Activated CD4-positive, alpha-beta memory T cell treated with anti-CD3 and anti-CD28 coated beads, Interleukin-2, amount 10 ng/mL, durations not matched to agents 7 days and 5 days (primary cell): ENCODE measurements around the gene EPS8L1. TPM values are rescaled to one million over a fixed set of nuclear protein-coding genes. Genes with fewer than 3 reads are reported as not detected.

Experiments
- CTCF ChIA-PET: fragments of 350-600 bp; sonication (Branson Sonifier 250); formaldehyde crosslinking; loops from one replicate; lab custom pipeline; 2021; ENCODE audit warnings: antibody characterized with exemption, inconsistent platforms; lab: Charles Lee
- POLR2A ChIA-PET: fragments of 350-600 bp; sonication (Branson Sonifier 250); formaldehyde crosslinking; loops from one replicate; lab custom pipeline; 2021; ENCODE audit warnings: antibody characterized with exemption; lab: Charles Lee
- DNase-seq: peaks from one replicate; pipeline ENCODE4 v3.0.0-alpha.2; 2020
- H3K27ac Mint-ChIP-seq: one replicate; pipeline ENCODE4 v1.8.0; 2021; ENCODE audit warnings: mild to moderate bottlenecking, mixed read lengths
- H3K27me3 Mint-ChIP-seq: one replicate; pipeline ENCODE4 v1.8.0; 2021; ENCODE audit warnings: mixed read lengths
- H3K36me3 Mint-ChIP-seq: one replicate; pipeline ENCODE4 v1.8.0; 2021; ENCODE audit warnings: low read depth, mixed read lengths
- H3K4me1 Mint-ChIP-seq: one replicate; pipeline ENCODE4 v1.8.0; 2021; ENCODE audit warnings: mixed read lengths
- H3K4me3 Mint-ChIP-seq: one replicate; pipeline ENCODE4 v1.8.0; 2021; ENCODE audit warnings: mild to moderate bottlenecking, mixed read lengths
- H3K9me3 Mint-ChIP-seq: one replicate; pipeline ENCODE4 v1.8.0; 2021; ENCODE audit warnings: mixed read lengths
- total RNA-seq, 2 experiments: library from RNA; stranded (reverse); gene quantifications; one replicate each; pipeline ENCODE4 v1.2.3, GENCODE V29; 2021

The EPS8L1 gene
- total RNA-seq, 2 experiments from 2014 or later, result 6.9 to 7.6 TPM

DNA sequence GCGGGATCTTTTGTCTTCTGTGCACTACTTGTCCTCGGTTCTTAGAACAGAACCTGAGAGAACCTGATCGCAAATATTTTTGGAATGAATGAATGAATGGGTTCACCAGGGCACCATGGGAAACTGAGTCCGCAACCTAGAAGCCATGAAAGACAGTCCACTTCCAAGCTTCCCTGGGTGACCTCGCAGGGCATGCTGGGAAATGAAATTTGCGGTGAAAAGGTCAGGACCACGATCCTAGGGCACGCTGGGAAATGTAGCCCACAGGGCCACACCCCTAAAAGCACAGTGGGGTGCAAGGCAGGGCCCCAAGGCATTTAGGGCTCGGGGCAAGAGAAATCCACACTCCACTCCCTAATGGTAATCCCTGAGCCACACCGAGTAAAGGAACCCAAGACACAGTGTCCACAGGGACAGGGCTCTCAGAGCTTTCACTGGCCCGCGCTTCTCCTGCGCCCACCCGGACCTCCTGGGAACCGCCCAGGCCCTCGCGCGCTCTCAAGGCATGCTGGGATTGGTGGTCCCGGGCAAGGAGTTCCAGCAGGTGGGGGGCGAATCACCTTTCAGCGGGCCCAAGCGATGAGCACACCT, 42.8 kb downstream of the EPS8L1 start:
- H3K36me3 Mint-ChIP-seq, result peaks cover 11% of the 10 kb centered on the region
- peak overlapping the region; percentile 83 for H3K27ac Mint-ChIP-seq
- peaks cover 15% of the 10 kb centered on the region for H3K27me3 Mint-ChIP-seq
- peak overlapping the region; percentile 91 for H3K4me3 Mint-ChIP-seq
- ChIA-PET CTCF (interaction anchor here (0.9 to 2.0 kb wide), 4 partner anchors 53 to 349 kb away, joined by 3 to 5 read pairs (median 4); partner anchors contain the start of gene KMT5C), POLR2A (interaction anchor here (0.9 to 3.1 kb wide), 11 partner anchors 12 to 369 kb away, joined by 3 to 15 read pairs (median 5); partner anchors contain the start of genes HSPBP1, RDH13, SSC5D and TMEM238)
- H3K9me3 Mint-ChIP-seq, result no peaks in the 10 kb centered on the region
- peaks cover 46% of the 10 kb centered on the region for H3K4me1 Mint-ChIP-seq
- peak; percentile 51 for DNase-seq

DNA sequence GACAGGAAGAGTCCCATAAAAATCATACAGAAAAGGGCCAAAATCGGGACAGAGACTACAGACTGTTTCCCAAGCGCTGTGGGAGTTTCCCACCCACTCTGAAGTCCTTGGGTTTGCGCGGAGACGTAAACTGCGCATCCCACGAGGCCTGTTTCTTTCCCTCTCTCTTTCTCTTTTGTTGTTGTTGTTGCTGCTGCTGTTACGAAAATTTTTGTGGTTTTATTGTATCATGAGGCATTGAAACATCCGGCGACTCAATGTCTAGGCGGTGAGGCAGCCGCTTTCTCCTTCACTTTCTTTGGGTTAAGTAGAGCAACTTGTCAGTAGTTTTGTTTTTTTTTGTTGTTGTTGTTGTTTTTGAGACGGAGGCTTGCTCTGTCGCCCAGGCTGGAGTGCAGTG, 43.4 kb downstream of the EPS8L1 start:
- POLR2A ChIA-PET, result interaction anchor here (1.2 to 3.1 kb wide), 5 partner anchors 39 to 357 kb away, joined by 4 to 15 read pairs (median 8); partner anchors contain the start of genes RDH13, TMEM238 and ZNF628
- Mint-ChIP-seq H3K27me3 (peaks cover 21% of the 10 kb centered on the region), H3K4me3 (peak overlapping the region; percentile 91), H3K4me1 (peaks cover 46% of the 10 kb centered on the region), H3K36me3 (peaks cover 11% of the 10 kb centered on the region), H3K9me3 (no peaks in the 10 kb centered on the region), H3K27ac (peak overlapping the region; percentile 37)
- CTCF ChIA-PET, result interaction anchor here (0.9 kb wide), 1 partner anchor 54 kb away, joined by 4 read pairs; no protein-coding TSS in a partner anchor
- DNase-seq, result peak; percentile 40

DNA sequence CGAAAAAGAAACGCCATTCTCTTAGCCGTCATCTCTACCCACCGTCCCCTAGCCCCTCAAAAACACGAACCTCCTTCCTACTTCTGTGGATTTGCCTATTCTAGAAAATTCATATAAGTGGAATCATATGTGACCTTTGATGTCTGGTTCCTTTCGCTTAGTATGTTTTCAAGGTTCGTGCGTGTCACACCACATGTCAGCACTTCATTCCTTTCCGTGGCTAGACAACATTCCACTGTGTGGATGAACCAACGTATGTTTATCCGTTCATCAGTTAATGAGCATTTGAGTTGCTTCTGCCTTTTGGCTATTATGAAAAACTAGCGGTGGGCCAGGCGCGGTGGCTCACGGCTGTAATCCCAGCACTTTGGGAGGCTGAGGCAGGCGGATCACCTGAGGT, 55.8 kb downstream of the EPS8L1 start:
- Mint-ChIP-seq H3K9me3 (no peaks in the 10 kb centered on the region), H3K36me3 (no peaks in the 10 kb centered on the region), H3K27me3 (peaks cover 35% of the 10 kb centered on the region), H3K4me3 (no peak overlapping the region), H3K4me1 (no peaks in the 10 kb centered on the region), H3K27ac (no peak overlapping the region)
- POLR2A ChIA-PET, result no interaction called here
- DNase-seq, result no peak
- CTCF ChIA-PET, result interaction anchor here (0.6 kb wide), 1 partner anchor 1596 kb away, joined by 3 read pairs; no protein-coding TSS in a partner anchor

DNA sequence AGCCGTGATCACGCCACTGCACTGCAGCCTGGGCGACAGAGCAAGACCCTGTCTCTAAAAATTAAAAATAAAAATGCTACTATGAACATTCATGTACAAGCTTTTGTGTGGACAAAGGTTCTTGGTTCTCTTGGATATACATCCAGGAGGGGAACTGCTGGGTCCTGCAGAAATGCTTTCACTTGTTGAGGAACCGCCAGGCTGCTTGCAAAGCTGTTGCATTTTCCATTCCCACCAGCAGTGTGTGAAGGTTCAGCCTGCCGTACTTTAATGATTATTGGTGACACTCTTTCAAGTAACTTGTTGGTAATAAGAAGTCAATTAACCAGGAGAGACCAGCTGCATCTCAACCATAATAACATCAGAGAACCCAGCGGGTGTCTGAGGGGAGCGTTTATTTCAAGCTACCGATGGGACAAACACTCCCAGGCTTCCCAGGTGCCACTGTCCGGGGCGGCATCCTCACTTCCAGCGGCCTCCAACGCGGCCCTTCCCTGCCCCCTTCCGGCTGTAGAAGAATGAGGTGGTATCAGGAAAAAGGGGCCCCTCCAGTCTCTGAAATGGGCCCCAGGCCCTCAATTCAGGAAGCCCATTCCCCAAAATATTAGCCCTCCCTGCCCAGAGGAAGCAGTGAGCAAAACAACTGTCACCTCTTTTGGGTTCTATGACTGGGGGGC, 56.9 kb downstream of the EPS8L1 start:
- Mint-ChIP-seq H3K27me3 (peaks cover 26% of the 10 kb centered on the region), H3K4me1 (no peaks in the 10 kb centered on the region), H3K9me3 (no peaks in the 10 kb centered on the region), H3K27ac (no peak overlapping the region), H3K4me3 (no peak overlapping the region), H3K36me3 (no peaks in the 10 kb centered on the region)
- DNase-seq, result no peak
- CTCF ChIA-PET, result interaction anchor here (0.6 to 1.3 kb wide), 6 partner anchors 9 to 454 kb away, joined by 3 to 4 read pairs (median 3); no protein-coding TSS in a partner anchor
- POLR2A ChIA-PET, result no interaction called here

DNA sequence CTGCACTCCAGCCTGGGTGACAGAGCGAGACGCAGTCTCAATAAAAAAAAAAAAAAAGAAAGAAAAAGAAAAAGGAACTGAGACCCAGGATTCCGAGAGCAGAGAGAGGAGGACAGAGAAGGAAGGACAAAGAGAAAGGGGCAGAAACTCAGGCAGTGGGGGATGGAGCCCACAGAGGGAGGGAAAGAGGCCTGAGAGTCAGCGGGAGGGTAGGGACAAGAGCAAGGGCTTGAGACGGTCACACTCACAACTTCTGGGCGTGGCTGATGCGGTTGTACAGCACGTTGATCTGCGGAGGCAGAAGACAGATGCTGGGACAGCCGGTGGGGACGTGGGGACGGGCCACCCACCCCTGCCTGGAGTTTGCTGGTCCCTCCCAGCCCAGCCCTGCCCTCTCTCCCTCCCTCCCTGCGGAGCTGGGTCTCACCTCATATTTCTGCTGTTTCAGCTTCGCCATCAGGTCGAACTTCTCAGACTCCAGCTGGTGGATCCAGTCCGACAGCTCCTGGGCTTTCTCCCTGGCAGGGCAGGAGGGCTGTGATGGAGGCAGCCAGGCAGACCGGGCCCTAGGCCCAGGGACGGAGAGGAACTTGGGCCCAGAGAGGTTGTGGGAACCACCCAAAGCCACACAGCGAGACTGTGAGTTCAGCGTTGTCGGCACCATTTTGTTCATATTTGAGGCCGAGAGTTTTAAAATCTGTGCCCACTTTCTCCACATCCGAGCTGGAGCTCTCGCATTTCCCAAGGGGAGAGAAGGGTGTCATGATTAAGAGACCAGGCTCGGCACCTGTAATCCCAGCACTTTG, 58.2 kb downstream of the EPS8L1 start:
- no peak overlapping the region for H3K4me3 Mint-ChIP-seq
- no peaks in the 10 kb centered on the region for H3K9me3 Mint-ChIP-seq
- no peaks in the 10 kb centered on the region for H3K36me3 Mint-ChIP-seq
- no peak overlapping the region for H3K27ac Mint-ChIP-seq
- no peaks in the 10 kb centered on the region for H3K4me1 Mint-ChIP-seq
- CTCF ChIA-PET, result interaction anchor here (0.9 kb wide), 1 partner anchor 46 kb away, joined by 3 read pairs; no protein-coding TSS in a partner anchor
- H3K27me3 Mint-ChIP-seq, result peaks cover 20% of the 10 kb centered on the region
- DNase-seq, result no peak
- POLR2A ChIA-PET, result no interaction called here

DNA sequence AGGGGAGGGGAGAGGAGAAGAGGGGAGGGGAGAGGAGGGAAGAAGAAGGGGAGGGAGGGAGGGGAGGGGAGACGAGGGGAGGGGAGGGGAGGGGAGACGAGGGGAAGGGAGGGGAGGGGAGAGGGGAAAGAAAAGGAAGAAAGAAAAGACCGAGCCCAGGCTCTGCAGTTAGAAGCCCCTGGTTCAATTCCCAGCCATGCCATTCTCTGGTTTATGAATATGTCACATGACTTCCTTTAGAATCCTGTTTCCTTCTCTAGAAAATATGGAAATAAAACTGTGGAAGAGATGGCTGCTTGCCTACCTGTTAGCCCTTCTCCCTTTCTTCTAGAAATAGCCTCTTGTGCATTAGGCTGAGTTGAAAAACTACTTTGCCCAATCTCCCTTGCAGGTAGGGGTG, 59.1 kb downstream of the EPS8L1 start:
- H3K36me3 Mint-ChIP-seq, result no peaks in the 10 kb centered on the region
- ChIA-PET CTCF (interaction anchor here (1.9 kb wide), 1 partner anchor 46 kb away, joined by 6 read pairs; no protein-coding TSS in a partner anchor), POLR2A (no interaction called here)
- DNase-seq, result no peak
- H3K9me3 Mint-ChIP-seq, result no peaks in the 10 kb centered on the region
- H3K4me3 Mint-ChIP-seq, result no peak overlapping the region
- no peak overlapping the region for H3K27ac Mint-ChIP-seq
- peaks cover 20% of the 10 kb centered on the region for H3K27me3 Mint-ChIP-seq
- no peaks in the 10 kb centered on the region for H3K4me1 Mint-ChIP-seq

DNA sequence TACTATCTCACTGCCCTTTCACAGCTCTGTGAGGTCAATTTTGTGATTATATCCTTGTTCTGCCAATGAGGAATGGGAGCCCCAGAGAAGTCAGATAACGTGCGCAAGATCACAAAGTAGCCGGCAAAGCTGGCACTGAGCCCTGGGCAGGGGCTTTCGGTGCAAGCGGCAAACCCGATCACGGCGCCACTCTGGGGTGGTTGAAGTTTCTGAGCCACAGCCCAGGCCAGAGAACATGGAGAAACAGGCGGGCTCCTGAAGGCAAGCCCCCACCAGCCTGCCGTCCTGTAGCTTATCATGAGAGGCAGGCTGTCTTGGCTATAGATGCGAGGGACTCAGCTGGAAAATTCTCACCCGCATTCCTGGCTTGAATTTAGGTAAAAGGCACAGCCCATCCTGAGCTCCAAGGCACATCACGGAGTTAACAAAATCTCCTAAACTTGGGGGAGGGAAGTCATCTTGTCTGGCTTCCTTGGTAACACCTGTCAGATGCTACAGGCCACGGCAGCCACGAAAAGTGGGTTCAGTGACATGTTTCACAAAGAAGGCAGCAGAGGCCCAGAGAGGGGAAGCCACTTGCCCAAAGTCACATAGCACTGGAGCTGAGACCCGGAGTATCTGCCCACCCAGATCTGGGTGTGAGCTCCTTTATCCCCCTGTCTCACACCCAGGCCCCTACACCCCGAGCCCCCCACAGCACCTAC, 60.9 kb downstream of the EPS8L1 start:
- Mint-ChIP-seq H3K4me1 (peaks cover 3% of the 10 kb centered on the region), H3K27me3 (peaks cover 12% of the 10 kb centered on the region), H3K4me3 (no peak overlapping the region), H3K9me3 (no peaks in the 10 kb centered on the region), H3K36me3 (no peaks in the 10 kb centered on the region), H3K27ac (no peak overlapping the region)
- DNase-seq, result no peak
- ChIA-PET CTCF (interaction anchor here (0.5 to 1.9 kb wide), 5 partner anchors 24 to 1138 kb away, joined by 3 to 6 read pairs (median 4); no protein-coding TSS in a partner anchor), POLR2A (no interaction called here)

Other genes with a start within 250 kb of the EPS8L1 start
- gene KIR2DS4, start 243.2 kb upstream of the EPS8L1 start, total RNA-seq, result not detected
- 1 to 10 TPM in 1 of 2 experiments, under 1 TPM in 1; 0.75 to 1.1 TPM for gene KIR3DL2, start 225.4 kb upstream of the EPS8L1 start, total RNA-seq
- not detected for gene FCAR, start 201.6 kb upstream of the EPS8L1 start, total RNA-seq
- not detected for gene NCR1, start 169.7 kb upstream of the EPS8L1 start, total RNA-seq
- not detected for gene NLRP7, start 128.3 kb upstream of the EPS8L1 start, total RNA-seq
- 10 to 100 TPM; 14.3 to 14.8 TPM for gene NLRP2, start 109.5 kb upstream of the EPS8L1 start, total RNA-seq
- gene GP6, start 37.6 kb upstream of the EPS8L1 start, total RNA-seq, result under 1 TPM in 1 of 2 experiments, not detected in 1; 0.18 TPM
- 10 to 100 TPM; 15.3 to 15.5 TPM for gene RDH13, start 12.7 kb upstream of the EPS8L1 start, total RNA-seq
- 100 to 1,000 TPM; 132 to 134 TPM for gene PPP1R12C, start 41.8 kb downstream of the EPS8L1 start, total RNA-seq
- under 1 TPM; 0.38 to 0.68 TPM for gene TNNT1, start 73.3 kb downstream of the EPS8L1 start, total RNA-seq
- gene TNNI3, start 81.9 kb downstream of the EPS8L1 start, total RNA-seq, result not detected
- not detected for gene DNAAF3, start 90.7 kb downstream of the EPS8L1 start, total RNA-seq
- not detected for gene SYT5, start 104.4 kb downstream of the EPS8L1 start, total RNA-seq
- gene PTPRH, start 133.6 kb downstream of the EPS8L1 start, total RNA-seq, result not detected
- 10 to 100 TPM; 10.3 to 12.4 TPM for gene TMEM86B, start 152.9 kb downstream of the EPS8L1 start, total RNA-seq
- gene PPP6R1, start 183.1 kb downstream of the EPS8L1 start, total RNA-seq, result 100 to 1,000 TPM; 213 to 229 TPM
- gene HSPBP1, start 204.2 kb downstream of the EPS8L1 start, total RNA-seq, result 10 to 100 TPM; 28.9 to 29.0 TPM
- 1 to 10 TPM; 5.6 to 5.7 TPM for gene BRSK1, start 208.1 kb downstream of the EPS8L1 start, total RNA-seq
- 1 to 10 TPM; 1.0 to 2.0 TPM for gene TMEM150B, start 249.5 kb downstream of the EPS8L1 start, total RNA-seq